GM12878 (cell line): ENCODE data around the gene UGT1A6. TPM values are rescaled to one million over a fixed set of nuclear protein-coding genes. Genes with fewer than 3 reads are reported as not detected.

Source experiments
- ATAC-seq: fragments of 200-7000 bp; cut with Tn5 transposase; 3 replicates; pipeline ENCODE4 v1.9.1; 2020; ENCODE audit warnings: mild to moderate bottlenecking, moderate library complexity
- BruUV-seq: library from RNA; stranded (reverse); fragments of 400-500 nt; replicated peaks from 2 replicates; lab custom pipeline; 2021; lab: Mats Ljungman, UMichigan
- CTCF ChIA-PET: fragments of 300-600 bp; sonication (Branson Sonifier 250); formaldehyde crosslinking; extraction: SDS; loops from one replicate; lab custom pipeline; 2021; ENCODE audit warnings: inconsistent platforms; lab: Yijun Ruan, JAX
- POLR2A ChIA-PET: fragments of 350-600 bp; formaldehyde crosslinking; extraction: SDS; loops from one replicate; lab custom pipeline; 2021; ENCODE audit warnings: inconsistent platforms; lab: Charles Lee
- RAD21 ChIA-PET: fragments of 300-600 bp; sonication (Branson Sonifier 250); formaldehyde crosslinking; loops from one replicate; lab custom pipeline; 2023; ENCODE audit warnings: antibody characterized with exemption; ENCODE audit not compliant: unreplicated experiment; lab: Charles Lee
- SMC1A ChIA-PET: fragments of 300-600 bp; sonication (Branson Sonifier 250); formaldehyde crosslinking; loops from one replicate; lab custom pipeline; 2023; ENCODE audit not compliant: unreplicated experiment, uncharacterized antibody; lab: Charles Lee
- DNase-seq: peaks from one replicate; pipeline ENCODE4 v3.0.0-alpha.2; 2011; ENCODE audit warnings: low read depth, low spot score
- FAIRE-seq: peaks from 3 replicates; lab custom pipeline; 2011; peaks lifted over from hg19 to GRCh38; lab: Jason Lieb, UNC
- H2AFZ ChIP-seq: 2 replicates; pipeline ENCODE4 v1.6.0; 2011; ENCODE audit warnings: low read depth, low read length, control low read depth; ENCODE audit not compliant: control insufficient read depth
- H3K27ac ChIP-seq: 2 replicates; pipeline ENCODE4 v1.5.1; 2011; ENCODE audit warnings: control low read depth; ENCODE audit not compliant: control insufficient read depth, insufficient read depth
- H3K27me3 ChIP-seq, 2 experiments: replicated peaks in 1 of 2; 2 replicates each; pipeline versions ENCODE4 v1.6.0 to v1.6.1; 2011; ENCODE audit warnings: low read length in 1 of 2; ENCODE audit not compliant: control insufficient read depth in 2 of 2, insufficient read depth in 2 of 2
- H3K36me3 ChIP-seq, 2 experiments: 2 replicates each; pipeline ENCODE4 v1.5.1; 2011; ENCODE audit warnings: low read length in 1 of 2; ENCODE audit not compliant: control insufficient read depth in 2 of 2, insufficient read depth in 2 of 2
- H3K4me1 ChIP-seq: 2 replicates; pipeline ENCODE4 v1.6.1; 2011; ENCODE audit warnings: mild to moderate bottlenecking, low read length, moderate library complexity, mixed read lengths; ENCODE audit not compliant: control insufficient read depth, insufficient read depth
- H3K4me2 ChIP-seq: 2 replicates; pipeline ENCODE4 v1.6.0; 2011; ENCODE audit warnings: control low read depth; ENCODE audit not compliant: control insufficient read depth, insufficient read depth
- H3K4me3 ChIP-seq: fragments of 200-600 bp; sonication (generic); 2 replicates; pipeline ENCODE4 v1.5.1; 2016
- H3K79me2 ChIP-seq: 2 replicates; pipeline ENCODE4 v1.6.0; 2011; ENCODE audit warnings: low read length; ENCODE audit not compliant: control insufficient read depth, insufficient read depth
- H3K9ac ChIP-seq: 2 replicates; pipeline ENCODE4 v1.8.0; 2011; ENCODE audit warnings: low read length, control low read depth, mixed read lengths; ENCODE audit not compliant: control insufficient read depth, insufficient read depth
- H3K9me3 ChIP-seq: replicated peaks from 3 replicates; pipeline ENCODE4 v1.5.1; 2011; ENCODE audit warnings: mild to moderate bottlenecking, low read length; ENCODE audit not compliant: control insufficient read depth, insufficient read depth
- H4K20me1 ChIP-seq: 2 replicates; pipeline ENCODE4 v1.6.0; 2011; ENCODE audit not compliant: control insufficient read depth, insufficient read depth
- BACH1 ChIP-seq: fragments of 450-650 bp; IDR thresholded peaks from 2 replicates; pipeline ENCODE4 v1.6.1; 2017; ENCODE audit warnings: mild to moderate bottlenecking, borderline replicate concordance
- BCL3 ChIP-seq: IDR thresholded peaks from 2 replicates; pipeline ENCODE4 v1.6.1; 2011; ENCODE audit warnings: borderline replicate concordance, low read depth, mild to moderate bottlenecking, moderate library complexity, low read length; ENCODE audit not compliant: insufficient read depth, poor library complexity, severe bottlenecking
- CTCF ChIP-seq, 3 experiments: IDR thresholded peaks in 2 of 3; conservative IDR thresholded peaks in 1 of 3; 2 replicates each; pipeline ENCODE4 v1.5.1; 2011; ENCODE audit warnings: low read depth in 3 of 3, low read length in 3 of 3, mild to moderate bottlenecking in 3 of 3, control low read depth in 2 of 3, moderate library complexity in 2 of 3, inconsistent platforms in 1 of 3, mixed read lengths in 1 of 3; ENCODE audit not compliant: control insufficient read depth in 2 of 3, insufficient read depth in 1 of 3; ENCODE audit errors: extremely low read depth in 1 of 3
- ESRRA ChIP-seq: IDR thresholded peaks from 2 replicates; pipeline ENCODE4 v1.6.1; 2012; ENCODE audit warnings: mild to moderate bottlenecking, low read length, improper control_type of control experiment
- KAT2A ChIP-seq: conservative IDR thresholded peaks from 2 replicates; pipeline ENCODE4 v1.6.1; 2011; ENCODE audit warnings: low read depth, low read length; ENCODE audit not compliant: control insufficient read depth
- KLF5 ChIP-seq: fragments of 450-650 bp; IDR thresholded peaks from 2 replicates; pipeline ENCODE4 v1.6.1; 2014; ENCODE audit warnings: mild to moderate bottlenecking; ENCODE audit not compliant: partially characterized antibody
- MTA2 ChIP-seq: fragments of 450-650 bp; IDR thresholded peaks from 2 replicates; pipeline ENCODE4 v1.6.1; 2016; ENCODE audit warnings: low read depth, mild to moderate bottlenecking, moderate library complexity
- MTA3 ChIP-seq: IDR thresholded peaks from 2 replicates; pipeline ENCODE4 v1.6.1; 2012; ENCODE audit warnings: low read length, inconsistent platforms, borderline replicate concordance
- MXI1 ChIP-seq: fragments of 150-350 bp; IDR thresholded peaks from 2 replicates; pipeline ENCODE4 v1.6.1; 2011; ENCODE audit warnings: low read depth, mild to moderate bottlenecking, inconsistent platforms, low read length, improper control_type of control experiment
- PKNOX1 ChIP-seq: fragments of 450-650 bp; IDR thresholded peaks from 2 replicates; pipeline ENCODE4 v1.6.1; 2016; ENCODE audit warnings: mild to moderate bottlenecking
- SUPT20H ChIP-seq: IDR thresholded peaks from 2 replicates; pipeline ENCODE4 v1.6.1; 2011; ENCODE audit warnings: low read depth, mild to moderate bottlenecking, low read length, moderate library complexity, borderline replicate concordance; ENCODE audit not compliant: control insufficient read depth
- ZBTB4 ChIP-seq: fragments of 450-650 bp; formaldehyde crosslinking; IDR thresholded peaks from 2 replicates; pipeline ENCODE4 v1.4.0; 2022; ENCODE audit warnings: mild to moderate bottlenecking, moderate library complexity
- WGBS: methylation state at CpG from one replicate; pipeline ENCODE4 v1.1.6; 2016; ENCODE audit warnings: low lambda C conversion rate; ENCODE audit not compliant: insufficient replicate concordance, insufficient coverage; ENCODE audit errors: missing lambda C conversion rate; 5-methylcytosine and 5-hydroxymethylcytosine counted together
- in situ Hi-C: fragments of 300-500 bp; cut with MboI; formaldehyde crosslinking; loops from 9 replicates; pipeline ENCODE4 v1.14.3; 2018; ENCODE audit warnings: mixed read lengths
- intact Hi-C: fragments of 100-400 bp; cut with micrococcal nuclease; formaldehyde crosslinking; loops from one replicate; pipeline ENCODE4 v1.14.2; 2022; ENCODE audit not compliant: unreplicated experiment
- polyA plus RNA-seq, 11 experiments: library from polyadenylated mRNA; depleted of rRNA in 4 of 11; unstranded in 6 of 11; stranded (reverse) in 5 of 11; fragments of >200 nt; fragmentation: Nextera tagmentation in 4 of 11; fragmentation: Illumina TruSeq in 1 of 11; extraction: Ambion mirVana in 4 of 11; extraction: Trizol in 1 of 11; gene quantifications; 1 replicate in 1 of 11; 2 replicates in 10 of 11; pipeline versions ENCODE4 v1.2.1 to v1.2.3, GENCODE V29; 2011 to 2016; ENCODE audit warnings: inconsistent platforms in 2 of 11, missing spikeins in 2 of 11, low read depth in 1 of 11
- total RNA-seq, 4 experiments: library from RNA; depleted of rRNA in 3 of 4; stranded (reverse); fragments of >200 nt in 3 of 4; fragmentation: Illumina TruSeq in 1 of 4; extraction: Trizol in 1 of 4; gene quantifications; 2 replicates each; pipeline versions ENCODE4 v1.2.1 to v1.2.3, GENCODE V29; 2013 to 2021

Gene UGT1A6
- total and polyA plus RNA-seq, 10 of the 15 experiments (the other 5 are each of a cell fraction or from before 2014, with no cell fraction given) = not detected

GRCh38 chr2:233803994-233804393 lies 111.3 kb downstream of the UGT1A6 start:
- TF ChIP-seq MTA2 (no peak), MXI1 (no peak), KAT2A (no peak), SUPT20H (no peak), ZBTB4 (no peak), MTA3 (no peak), BACH1 (no peak), KLF5 (no peak), BCL3 (no peak), PKNOX1 (no peak), CTCF (IDR thresholded peaks at IDR 0.05 in 2 of 3, conservative IDR thresholded peaks at IDR 0.05 in 1 of 3; ENCODE audit: control insufficient read depth in 2 of 3, extremely low read depth in 1 of 3, insufficient read depth in 1 of 3, low read depth in 3 of 3, low read length in 3 of 3) (no peak), ESRRA (no peak)
- no peak overlapping the region for H3K27ac ChIP-seq
- no peaks in the 10 kb centered on the region for H3K36me3 ChIP-seq
- H4K20me1 ChIP-seq = no peaks in the 10 kb centered on the region
- in situ Hi-C loops = no loop called here
- ChIA-PET SMC1A (no interaction called here), CTCF (no interaction called here), POLR2A (no interaction called here), RAD21 (no interaction called here)
- ATAC-seq (no peak), FAIRE-seq (no peak), DNase-seq (no peak)
- no peak overlapping the region for H3K4me2 ChIP-seq
- no peaks in the 10 kb centered on the region for H3K4me1 ChIP-seq
- no TSS peak for BruUV-seq
- intact Hi-C loops = no loop called here
- 49% methylated on average over 8 of the region's 8 CpGs for WGBS
- H3K9ac ChIP-seq = no peak overlapping the region
- no peaks in the 10 kb centered on the region for H3K9me3 ChIP-seq
- no peak overlapping the region for H3K4me3 ChIP-seq
- no peak overlapping the region for H2AFZ ChIP-seq
- H3K79me2 ChIP-seq = no peaks in the 10 kb centered on the region
- no peaks in the 10 kb centered on the region; a peak in 2 of 4 replicates for H3K27me3 ChIP-seq
